Endodermal cell (in vitro differentiated cells): ENCODE results near the gene GOLGA6A. TPM values are rescaled to one million over a fixed set of nuclear protein-coding genes. Genes with fewer than 3 reads are reported as not detected.
A peak's percentile ranks its signal among the peaks of the same experiment; 100 is the strongest.

Source experiments
- DNase-seq: peaks from one replicate; pipeline ENCODE4 v3.0.0-alpha.2; 2017
- H3K27ac ChIP-seq: 2 replicates; pipeline ENCODE4 v1.5.1; 2013; ENCODE audit warnings: mild to moderate bottlenecking, low read depth, low read length, moderate library complexity
- H3K27me3 ChIP-seq: 2 replicates; pipeline ENCODE4 v1.6.1; 2013; ENCODE audit warnings: mild to moderate bottlenecking, low read length, moderate library complexity; ENCODE audit not compliant: insufficient read depth, control insufficient read depth, poor library complexity, severe bottlenecking
- H3K36me3 ChIP-seq: 2 replicates; pipeline ENCODE4 v1.7.0; 2013; ENCODE audit warnings: mild to moderate bottlenecking, low read length, moderate library complexity; ENCODE audit not compliant: control insufficient read depth, insufficient read depth
- H3K4me1 ChIP-seq: one replicate; pipeline ENCODE4 v1.7.0; 2013; ENCODE audit warnings: low read length; ENCODE audit not compliant: control insufficient read depth, insufficient read depth
- H3K4me3 ChIP-seq: 2 replicates; pipeline ENCODE4 v1.5.1; 2013; ENCODE audit warnings: mild to moderate bottlenecking, low read length, moderate library complexity
- H3K9ac ChIP-seq: 2 replicates; pipeline ENCODE4 v1.6.1; 2013; ENCODE audit warnings: mild to moderate bottlenecking, low read length, moderate library complexity; ENCODE audit not compliant: poor library complexity, severe bottlenecking; ENCODE audit errors: extremely low read depth
- H3K9me3 ChIP-seq: 2 replicates; pipeline ENCODE4 v1.6.1; 2013; ENCODE audit warnings: mild to moderate bottlenecking, low read length, moderate library complexity; ENCODE audit not compliant: control insufficient read depth
- H3K27ac Mint-ChIP-seq: 2 replicates; pipeline ENCODE4 v1.8.0; 2020; ENCODE audit warnings: mixed read lengths
- H3K27me3 Mint-ChIP-seq: 2 replicates; pipeline ENCODE4 v1.8.0; 2021; ENCODE audit warnings: mild to moderate bottlenecking, mixed read lengths; ENCODE audit not compliant: insufficient read depth
- H3K36me3 Mint-ChIP-seq: 2 replicates; pipeline ENCODE4 v1.8.0; 2020; ENCODE audit warnings: low read depth, mixed read lengths
- H3K4me1 Mint-ChIP-seq: 2 replicates; pipeline ENCODE4 v1.8.0; 2020; ENCODE audit warnings: mixed read lengths
- H3K4me3 Mint-ChIP-seq: 2 replicates; pipeline ENCODE4 v1.8.0; 2020; ENCODE audit warnings: mild to moderate bottlenecking, moderate library complexity, mixed read lengths
- H3K9me3 Mint-ChIP-seq: 2 replicates; pipeline ENCODE4 v1.8.0; 2020; ENCODE audit warnings: mild to moderate bottlenecking, mixed read lengths
- CTCF ChIP-seq: fragments of 200-600 bp; sonication (generic); conservative IDR thresholded peaks from 2 replicates; pipeline ENCODE4 v1.5.0; 2021; ENCODE audit warnings: antibody characterized with exemption, mild to moderate bottlenecking
- WGBS, 2 experiments: methylation state at CpG; one replicate each; pipeline versions ENCODE4 v1.1.5 to v1.1.7; 2013; ENCODE audit warnings: missing lambda C conversion rate in 2 of 2, mixed read lengths in 1 of 2; ENCODE audit not compliant: insufficient coverage in 1 of 2, insufficient read length in 1 of 2; 5-methylcytosine and 5-hydroxymethylcytosine counted together
- total RNA-seq, 2 donors: library from RNA; stranded (reverse); fragmentation: NEBNext Ultra II Directional in 1 of 2; extraction: Animal tissue kit (Norgen Biotek cat#: 25700) in 1 of 2; gene quantifications; 2 replicates in 1 of 2; 3 replicates in 1 of 2; pipeline ENCODE4 v1.2.1, GENCODE V29; 2021

GOLGA6A gene
- total RNA-seq, 2 donors from 2014 or later: 0.75 to 0.86 TPM

GRCh38 chr15:74043425-74044266 lies 38.7 kb downstream of the GOLGA6A start:
- Mint-ChIP-seq H3K27me3 (peaks cover 3% of the 10 kb centered on the region), H3K9me3 (no peaks in the 10 kb centered on the region), H3K36me3 (no peaks in the 10 kb centered on the region), H3K27ac (no peak overlapping the region), H3K4me3 (no peak overlapping the region), H3K4me1 (peaks cover 3% of the 10 kb centered on the region)
- DNase-seq: no peak
- H3K36me3 ChIP-seq: no peaks in the 10 kb centered on the region
- H3K9ac ChIP-seq: no peak overlapping the region
- WGBS, 2 experiments: 60 to 80% methylated on average over 1 to 7 of the region's 7 CpGs
- H3K4me3 ChIP-seq: no peak overlapping the region
- no peak for TF ChIP-seq CTCF
- no peaks in the 10 kb centered on the region for H3K9me3 ChIP-seq
- no peaks in the 10 kb centered on the region for H3K27me3 ChIP-seq
- H3K27ac ChIP-seq: no peak overlapping the region
- no peaks in the 10 kb centered on the region for H3K4me1 ChIP-seq

DNA sequence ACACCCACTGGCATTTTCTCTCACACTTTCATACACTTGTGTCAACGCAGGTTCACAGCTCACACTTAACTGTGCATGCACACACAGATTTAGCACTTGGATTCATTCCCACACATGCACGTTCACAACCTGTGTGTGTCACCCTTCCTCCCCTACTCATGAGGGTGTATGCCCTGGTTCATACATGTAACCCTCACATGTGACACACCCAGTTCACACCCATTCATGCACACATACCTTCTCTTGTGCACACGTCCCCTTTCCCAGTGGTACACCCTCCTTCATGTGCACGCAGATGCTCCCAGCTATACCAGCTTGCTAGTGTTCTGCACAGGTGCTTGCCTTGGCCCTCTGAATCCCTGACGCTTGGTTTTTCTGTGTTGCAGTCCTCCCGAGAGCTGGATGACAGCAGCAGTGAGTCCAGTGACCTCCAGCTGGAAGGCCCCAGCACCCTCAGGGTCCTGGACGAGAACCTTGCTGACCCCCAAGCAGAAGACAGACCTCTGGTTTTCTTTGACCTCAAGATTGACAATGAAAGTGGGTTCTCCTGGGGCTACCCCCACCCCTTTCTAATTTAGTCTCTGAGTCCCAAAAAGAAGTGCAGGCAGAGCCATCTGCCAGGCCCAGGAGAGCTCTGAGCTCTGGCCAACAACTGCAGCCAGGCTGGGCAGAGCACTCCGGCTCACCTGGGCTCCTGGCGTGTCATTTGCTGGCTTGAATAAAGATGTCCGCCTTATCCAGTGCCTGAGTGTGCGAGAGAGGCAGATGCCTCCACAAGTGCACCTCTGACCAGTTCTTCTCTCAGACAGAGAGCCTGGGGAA lies 39.5 kb downstream of the GOLGA6A start:
- Histone ChIP-seq H3K4me3 (no peak overlapping the region), H3K9me3 (no peaks in the 10 kb centered on the region), H3K27me3 (no peaks in the 10 kb centered on the region), H3K36me3 (no peaks in the 10 kb centered on the region), H3K27ac (no peak overlapping the region), H3K4me1 (no peaks in the 10 kb centered on the region), H3K9ac (no peak overlapping the region)
- 91 to 92% methylated on average over 10 to 11 of the region's 11 CpGs for WGBS, 2 experiments
- no peaks in the 10 kb centered on the region for H3K36me3 Mint-ChIP-seq
- no peak overlapping the region for H3K27ac Mint-ChIP-seq
- no peaks in the 10 kb centered on the region for H3K9me3 Mint-ChIP-seq
- H3K4me1 Mint-ChIP-seq: no peaks in the 10 kb centered on the region
- no peak for DNase-seq
- peaks cover 3% of the 10 kb centered on the region for H3K27me3 Mint-ChIP-seq
- H3K4me3 Mint-ChIP-seq: no peak overlapping the region
- no peak for TF ChIP-seq CTCF

DNA sequence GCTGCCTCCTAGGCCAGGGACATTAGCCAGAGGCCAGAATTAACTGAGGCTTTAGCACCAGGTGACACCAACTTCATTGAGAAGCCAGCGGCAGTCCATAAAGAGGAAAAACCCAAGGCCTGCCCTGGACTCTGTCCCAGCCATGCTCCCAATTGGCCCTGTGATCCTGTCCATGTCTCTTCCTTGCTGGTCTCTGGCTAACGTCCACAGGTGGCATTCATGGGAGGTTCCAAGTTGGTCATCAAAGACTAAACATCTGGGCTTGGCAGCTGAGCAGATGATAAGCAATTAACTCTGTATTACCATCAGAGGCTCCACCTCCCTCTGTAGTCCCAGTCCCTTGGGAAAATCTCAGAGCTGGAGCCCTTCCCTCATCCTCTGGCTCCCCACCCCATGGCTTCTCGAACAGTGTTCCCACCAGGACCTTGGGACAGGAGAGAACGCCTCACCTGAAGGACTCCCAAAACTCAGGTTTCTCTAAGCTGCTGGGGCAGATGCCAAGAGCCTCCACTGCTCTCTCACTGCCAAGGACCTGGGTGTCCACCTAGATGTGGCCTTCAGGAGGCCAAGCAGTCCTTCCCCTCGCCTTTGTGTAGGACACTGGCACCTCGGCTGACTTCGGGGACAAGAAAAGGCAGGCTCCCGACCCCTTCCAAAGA lies 40.4 kb downstream of the GOLGA6A start:
- peaks cover 3% of the 10 kb centered on the region for H3K27me3 Mint-ChIP-seq
- Histone ChIP-seq H3K4me3 (no peak overlapping the region), H3K9ac (no peak overlapping the region), H3K4me1 (no peaks in the 10 kb centered on the region), H3K27me3 (no peaks in the 10 kb centered on the region), H3K27ac (no peak overlapping the region), H3K9me3 (no peaks in the 10 kb centered on the region), H3K36me3 (no peaks in the 10 kb centered on the region)
- peak; percentile 31 for DNase-seq
- H3K36me3 Mint-ChIP-seq: no peaks in the 10 kb centered on the region
- WGBS, 2 experiments: 87 to 98% methylated on average over 7 to 8 of the region's 8 CpGs
- no peak overlapping the region for H3K4me3 Mint-ChIP-seq
- no peak for TF ChIP-seq CTCF
- H3K27ac Mint-ChIP-seq: no peak overlapping the region
- H3K4me1 Mint-ChIP-seq: peaks cover 1% of the 10 kb centered on the region
- H3K9me3 Mint-ChIP-seq: no peaks in the 10 kb centered on the region
